Mesenteric fat pad (tissue), 1 donor: ENCODE data around the gene MTMR12. TPM values are rescaled to one million over a fixed set of nuclear protein-coding genes. Genes with fewer than 3 reads are reported as not detected.
"Not testable (repeated sequence)": the region's sequence is repeated elsewhere in the genome, so short reads cannot be mapped to it uniquely, and the experiment has no call there.

Source experiments
- DNase-seq: peaks from one replicate; pipeline ENCODE4 v3.0.0-alpha.2; 2020; ENCODE audit warnings: low spot score
- total RNA-seq: library from RNA; stranded (reverse); fragmentation: NEBNext Ultra II Directional; extraction: Animal tissue kit (Norgen Biotek cat#: 25700); gene quantifications from one replicate; pipeline ENCODE4 v1.2.1, GENCODE V29; 2021
- donor health status: DM: yes; HTN: yes; CAD: no.

MTMR12 gene
- total RNA-seq, 1 donor from 2014 or later, result 95.1 TPM

GRCh38 chr5:32301891-32302290 is 10.8 kb downstream of the MTMR12 start:
- no peak for DNase-seq

- no peak for DNase-seq
Measured at GRCh38 chr5:32299059-32299677, 13.6 kb downstream of the MTMR12 start.

- DNase-seq, result no peak
Measured at GRCh38 chr5:32298059-32298415, 14.7 kb downstream of the MTMR12 start.

DNA sequence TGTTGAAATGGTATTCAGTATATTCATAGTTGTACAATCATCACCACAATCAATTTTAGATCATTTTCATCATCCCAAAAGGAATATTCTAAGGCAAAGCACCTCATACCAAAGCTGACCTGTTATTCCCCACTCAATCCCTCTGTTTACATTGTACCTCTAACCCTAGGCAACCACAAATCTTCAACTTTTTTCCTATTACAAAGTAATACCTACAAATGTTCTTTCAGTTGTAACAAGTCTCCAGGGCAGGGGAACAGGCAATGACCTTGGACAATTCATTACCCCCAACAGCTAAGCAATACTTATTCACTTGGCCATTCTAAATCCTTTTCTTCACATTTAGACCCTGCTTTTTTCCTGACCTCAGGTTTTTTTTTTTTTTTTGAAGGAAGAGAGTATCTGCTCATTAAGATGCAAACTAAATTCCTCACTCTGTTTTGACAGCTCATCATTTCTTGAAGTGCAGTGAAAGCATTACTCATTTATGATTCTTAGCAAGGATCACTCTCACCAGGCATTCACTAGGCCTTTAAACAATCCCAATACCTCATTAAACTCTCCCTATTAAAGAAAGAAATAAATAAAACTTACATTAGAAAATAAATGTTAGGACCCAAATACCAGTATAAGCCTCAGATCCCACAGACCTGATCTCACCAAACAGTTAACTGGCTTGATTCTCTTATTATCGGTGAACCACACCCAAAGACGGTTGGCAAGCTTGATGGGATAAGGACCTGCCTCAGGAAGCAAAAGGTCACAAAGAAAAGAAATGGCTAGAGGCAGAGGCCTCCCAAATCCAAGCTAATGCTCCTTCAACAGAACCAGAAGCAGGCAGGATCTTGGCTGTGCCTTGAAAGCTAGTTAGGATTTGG is 15.3 kb downstream of the MTMR12 start:
- no peak for DNase-seq

GRCh38 chr5:32295966-32296772 is 16.6 kb downstream of the MTMR12 start:
- not testable (repeated sequence) for DNase-seq

- DNase-seq, result no peak
Measured at GRCh38 chr5:32291591-32291990, 21.1 kb downstream of the MTMR12 start.

DNA sequence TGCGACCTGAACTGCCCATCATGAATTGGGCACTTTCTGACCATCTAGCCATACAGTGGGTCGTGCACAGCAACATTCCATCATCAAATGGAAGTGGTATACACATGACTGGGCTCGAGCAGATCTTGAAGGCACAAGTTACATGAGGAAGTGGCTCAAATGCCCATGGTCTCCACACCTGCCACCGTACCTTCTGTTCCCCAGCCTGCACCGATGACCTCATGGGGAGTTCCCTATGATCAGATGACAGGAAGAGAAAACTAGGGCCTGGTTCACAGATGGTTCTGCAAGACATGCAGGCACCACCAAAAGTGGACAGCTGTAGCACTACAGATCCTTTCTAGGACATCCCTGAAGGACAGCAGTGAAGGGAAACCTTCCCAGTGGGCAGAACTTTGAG is 21.8 kb downstream of the MTMR12 start:
- DNase-seq, result no peak

- not testable (repeated sequence) for DNase-seq
Measured at GRCh38 chr5:32290501-32290900, 22.2 kb downstream of the MTMR12 start.

- DNase-seq, result not testable (repeated sequence)
Measured at GRCh38 chr5:32289986-32290385, 22.8 kb downstream of the MTMR12 start.

DNA sequence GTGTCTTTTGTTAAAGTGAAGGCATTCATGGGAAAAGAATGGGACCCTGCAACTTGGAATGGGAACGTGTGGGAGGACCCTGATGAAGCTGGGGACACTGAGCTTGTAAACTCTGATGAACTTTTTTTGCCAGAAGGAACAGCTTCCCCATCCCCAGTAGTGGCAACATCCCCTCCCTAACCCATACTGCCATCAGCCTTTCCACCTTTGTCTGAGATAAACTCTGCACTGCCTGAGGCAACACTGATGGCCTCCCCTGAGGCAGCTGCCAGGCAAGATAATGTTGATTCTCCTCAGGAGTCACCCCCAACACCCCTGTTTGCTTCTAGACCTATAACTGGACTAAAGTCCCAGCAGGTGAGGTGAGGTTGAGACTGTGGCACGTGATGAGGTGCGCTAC is 24.6 kb downstream of the MTMR12 start:
- not testable (repeated sequence) for DNase-seq

DNA sequence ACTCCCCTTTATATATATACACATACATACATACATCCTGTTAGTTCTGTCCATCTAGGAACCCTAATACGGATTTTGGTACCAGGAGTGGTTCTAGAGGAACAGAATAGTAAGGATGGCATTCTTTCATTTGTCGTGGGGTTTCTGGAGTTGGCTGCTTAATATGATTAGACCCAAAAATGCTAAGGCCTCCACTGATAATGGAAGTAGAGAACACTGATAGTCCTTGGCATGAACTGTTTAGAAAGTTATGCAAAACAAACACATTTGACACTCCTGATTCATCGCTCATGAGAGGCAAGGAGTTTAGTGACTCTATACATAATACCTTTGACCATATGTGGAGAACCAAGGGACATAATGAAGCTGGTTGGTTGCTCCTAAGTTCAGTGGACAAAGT is 25.2 kb downstream of the MTMR12 start:
- DNase-seq, result not testable (repeated sequence)

DNA sequence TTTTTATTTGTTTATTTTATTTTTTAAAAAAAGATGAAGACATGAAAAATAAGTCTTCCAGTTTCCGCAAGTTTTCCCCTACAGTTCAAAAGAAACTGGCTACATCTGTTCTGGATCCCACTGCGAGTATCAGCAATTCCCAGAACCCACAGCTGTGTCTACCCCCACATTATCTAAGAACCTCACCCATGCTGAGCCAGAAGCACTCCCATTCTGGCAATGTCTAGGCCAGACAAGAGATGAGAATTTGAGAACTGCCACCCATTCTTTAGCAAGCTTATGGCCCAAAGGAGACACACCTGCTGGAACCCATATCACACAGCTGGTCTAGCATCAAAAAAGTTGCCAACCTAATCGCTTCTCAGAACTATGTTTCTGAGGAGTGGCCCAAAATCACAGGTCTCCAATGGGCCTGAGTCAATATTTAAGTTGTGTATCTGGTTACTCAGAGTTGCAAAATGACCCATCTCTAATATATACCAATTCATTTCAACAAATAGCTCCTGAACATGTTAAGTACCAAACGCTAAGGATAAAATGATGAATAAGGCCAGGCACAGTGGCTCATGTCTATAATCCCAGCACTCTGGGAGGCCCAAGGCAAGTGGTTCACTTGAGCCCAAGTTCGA is 27.1 kb downstream of the MTMR12 start:
- no peak for DNase-seq

GRCh38 chr5:32283539-32284377 is 29.0 kb downstream of the MTMR12 start:
- DNase-seq, result no peak

DNA sequence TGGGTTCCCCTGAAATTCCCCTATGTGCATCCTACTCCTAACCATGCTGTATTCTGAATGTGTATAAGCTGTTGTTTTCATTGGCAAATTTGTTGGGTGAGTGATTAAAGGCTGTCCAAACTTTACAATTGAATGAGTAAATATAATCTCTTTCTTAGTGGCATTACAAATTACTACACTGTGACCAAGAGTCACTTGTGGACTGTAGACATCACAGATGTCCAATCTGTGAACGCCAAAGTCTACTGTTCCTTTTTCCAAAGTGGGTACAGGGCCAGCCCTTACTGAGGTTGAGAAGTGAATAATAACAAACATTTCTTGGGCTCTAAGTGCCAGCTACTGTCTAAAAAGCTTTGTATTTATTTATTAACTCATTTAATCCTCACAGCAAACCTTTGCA is 29.7 kb downstream of the MTMR12 start:
- DNase-seq, result no peak

- no peak for DNase-seq
Measured at GRCh38 chr5:32282633-32283032, 30.1 kb downstream of the MTMR12 start.

DNA sequence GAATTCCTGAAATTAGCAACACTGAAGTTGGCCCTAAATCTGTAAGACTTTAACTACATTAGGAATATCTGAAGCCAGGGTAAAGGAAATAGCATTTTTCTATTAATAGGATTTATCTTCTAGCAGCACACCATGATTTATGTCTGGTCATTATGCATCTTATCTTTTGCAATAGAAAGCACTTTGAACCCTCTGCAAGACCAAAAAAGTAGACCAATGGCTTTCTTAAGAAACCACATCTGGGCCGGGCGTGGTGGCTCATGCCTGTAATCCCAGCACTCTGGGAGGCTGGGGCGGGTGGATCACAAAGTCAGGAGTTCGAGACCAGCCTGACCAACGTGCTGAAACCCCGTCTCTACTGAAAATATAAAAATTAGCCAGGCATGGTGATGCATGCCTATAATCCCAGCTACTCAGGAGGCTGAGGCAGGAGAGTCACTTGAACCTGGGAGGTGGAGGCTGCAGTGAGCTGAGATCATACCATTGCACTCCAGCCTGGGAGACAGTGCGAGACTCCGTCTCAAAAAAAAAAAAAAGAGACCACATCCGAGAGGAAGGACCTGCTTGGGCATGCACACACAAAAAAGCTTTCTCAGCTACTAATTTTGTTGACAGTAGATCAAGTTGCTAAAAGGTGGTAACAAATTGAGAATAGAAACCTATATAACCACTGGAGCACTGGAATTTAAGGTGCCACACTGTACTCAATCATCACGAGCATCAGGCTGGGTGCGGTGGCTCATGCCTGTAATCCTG is 31.2 kb downstream of the MTMR12 start:
- not testable (repeated sequence) for DNase-seq

- no peak for DNase-seq
Measured at GRCh38 chr5:32280656-32281081, 32.1 kb downstream of the MTMR12 start.

- no peak for DNase-seq
Measured at GRCh38 chr5:32279786-32280185, 33.0 kb downstream of the MTMR12 start.

GRCh38 chr5:32279223-32279622 is 33.5 kb downstream of the MTMR12 start:
- no peak for DNase-seq

GRCh38 chr5:32278406-32278805 is 34.3 kb downstream of the MTMR12 start:
- DNase-seq, result no peak
